ENCODE results near the gene CALHM4. TPM values are rescaled to one million over a fixed set of nuclear protein-coding genes. Genes with fewer than 3 reads are reported as not detected.

The CALHM4 gene
- total and polyA plus RNA-seq, 2 experiments from 2014 or later = not detected

- Mint-ChIP-seq H3K27ac (no peak overlapping the region), H3K9me3 (no peaks in the 10 kb centered on the region), H3K36me3 (ENCODE audit: low read depth) (no peaks in the 10 kb centered on the region), H3K27me3 (ENCODE audit: insufficient read depth, low read depth, poor library complexity) (peaks cover 2% of the 10 kb centered on the region), H3K4me1 (peaks cover 4% of the 10 kb centered on the region; the same call in 2 of the 3 replicates), H3K4me3 (no peak overlapping the region)
- H3K4me1 ChIP-seq (ENCODE audit: insufficient read depth) = peaks cover 4% of the 10 kb centered on the region; the same call in 1 of the 2 replicates
- no peaks in the 10 kb centered on the region for H3F3A ChIP-seq (replicated peaks; ENCODE audit: low read depth)
- no peaks in the 10 kb centered on the region for H3K36me3 ChIP-seq (ENCODE audit: insufficient read depth)
- ATAC-seq (no peak), DNase-seq (ENCODE audit: low spot score) (no peak)
- no peak overlapping the region for H2AFZ ChIP-seq
- no peaks in the 10 kb centered on the region for H3K9me2 ChIP-seq (ENCODE audit: insufficient read depth)
- no peak overlapping the region for H3K4me2 ChIP-seq
- H3K4me3 ChIP-seq = no peak overlapping the region
- H3K27ac ChIP-seq (ENCODE audit: low read depth) = no peak overlapping the region
- no peaks in the 10 kb centered on the region for H3K27me3 ChIP-seq (ENCODE audit: insufficient read depth)
- TF ChIP-seq POLR2AphosphoS5 (IDR thresholded peaks at IDR 0.05; ENCODE audit: low read depth) (no peak), JUNB (IDR thresholded peaks at IDR 0.05; ENCODE audit: unreplicated experiment) (no peak), ZNF331 (CRISPR knock-in tag; IDR thresholded peaks at IDR 0.05; ENCODE audit: low read depth) (no peak), ZNF114 (CRISPR knock-in tag; IDR thresholded peaks at IDR 0.05) (no peak), ETS1 (IDR thresholded peaks at IDR 0.05) (no peak), NANOG (IDR thresholded peaks at IDR 0.05; ENCODE audit: borderline replicate concordance) (no peak), CREB1 (CRISPR knock-in tag; IDR thresholded peaks at IDR 0.05; ENCODE audit: low read depth) (no peak), STAT1 (IDR thresholded peaks at IDR 0.05; ENCODE audit: unreplicated experiment) (no peak), EZH2phosphoT487 (IDR thresholded peaks at IDR 0.05; ENCODE audit: unreplicated experiment) (no peak), EZH2 (IDR thresholded peaks at IDR 0.05; ENCODE audit: low read depth, unreplicated experiment) (no peak)
- TF ChIP-seq, protein P1, sequence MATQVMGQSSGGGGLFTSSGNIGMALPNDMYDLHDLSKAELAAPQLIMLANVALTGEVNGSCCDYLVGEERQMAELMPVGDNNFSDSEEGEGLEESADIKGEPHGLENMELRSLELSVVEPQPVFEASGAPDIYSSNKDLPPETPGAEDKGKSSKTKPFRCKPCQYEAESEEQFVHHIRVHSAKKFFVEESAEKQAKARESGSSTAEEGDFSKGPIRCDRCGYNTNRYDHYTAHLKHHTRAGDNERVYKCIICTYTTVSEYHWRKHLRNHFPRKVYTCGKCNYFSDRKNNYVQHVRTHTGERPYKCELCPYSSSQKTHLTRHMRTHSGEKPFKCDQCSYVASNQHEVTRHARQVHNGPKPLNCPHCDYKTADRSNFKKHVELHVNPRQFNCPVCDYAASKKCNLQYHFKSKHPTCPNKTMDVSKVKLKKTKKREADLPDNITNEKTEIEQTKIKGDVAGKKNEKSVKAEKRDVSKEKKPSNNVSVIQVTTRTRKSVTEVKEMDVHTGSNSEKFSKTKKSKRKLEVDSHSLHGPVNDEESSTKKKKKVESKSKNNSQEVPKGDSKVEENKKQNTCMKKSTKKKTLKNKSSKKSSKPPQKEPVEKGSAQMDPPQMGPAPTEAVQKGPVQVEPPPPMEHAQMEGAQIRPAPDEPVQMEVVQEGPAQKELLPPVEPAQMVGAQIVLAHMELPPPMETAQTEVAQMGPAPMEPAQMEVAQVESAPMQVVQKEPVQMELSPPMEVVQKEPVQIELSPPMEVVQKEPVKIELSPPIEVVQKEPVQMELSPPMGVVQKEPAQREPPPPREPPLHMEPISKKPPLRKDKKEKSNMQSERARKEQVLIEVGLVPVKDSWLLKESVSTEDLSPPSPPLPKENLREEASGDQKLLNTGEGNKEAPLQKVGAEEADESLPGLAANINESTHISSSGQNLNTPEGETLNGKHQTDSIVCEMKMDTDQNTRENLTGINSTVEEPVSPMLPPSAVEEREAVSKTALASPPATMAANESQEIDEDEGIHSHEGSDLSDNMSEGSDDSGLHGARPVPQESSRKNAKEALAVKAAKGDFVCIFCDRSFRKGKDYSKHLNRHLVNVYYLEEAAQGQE (IDR thresholded peaks at IDR 0.05; ENCODE audit: unreplicated experiment) = no peak
- TF ChIP-seq, protein P2, sequence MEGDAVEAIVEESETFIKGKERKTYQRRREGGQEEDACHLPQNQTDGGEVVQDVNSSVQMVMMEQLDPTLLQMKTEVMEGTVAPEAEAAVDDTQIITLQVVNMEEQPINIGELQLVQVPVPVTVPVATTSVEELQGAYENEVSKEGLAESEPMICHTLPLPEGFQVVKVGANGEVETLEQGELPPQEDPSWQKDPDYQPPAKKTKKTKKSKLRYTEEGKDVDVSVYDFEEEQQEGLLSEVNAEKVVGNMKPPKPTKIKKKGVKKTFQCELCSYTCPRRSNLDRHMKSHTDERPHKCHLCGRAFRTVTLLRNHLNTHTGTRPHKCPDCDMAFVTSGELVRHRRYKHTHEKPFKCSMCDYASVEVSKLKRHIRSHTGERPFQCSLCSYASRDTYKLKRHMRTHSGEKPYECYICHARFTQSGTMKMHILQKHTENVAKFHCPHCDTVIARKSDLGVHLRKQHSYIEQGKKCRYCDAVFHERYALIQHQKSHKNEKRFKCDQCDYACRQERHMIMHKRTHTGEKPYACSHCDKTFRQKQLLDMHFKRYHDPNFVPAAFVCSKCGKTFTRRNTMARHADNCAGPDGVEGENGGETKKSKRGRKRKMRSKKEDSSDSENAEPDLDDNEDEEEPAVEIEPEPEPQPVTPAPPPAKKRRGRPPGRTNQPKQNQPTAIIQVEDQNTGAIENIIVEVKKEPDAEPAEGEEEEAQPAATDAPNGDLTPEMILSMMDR (conservative IDR thresholded peaks at IDR 0.05; ENCODE audit: low read depth in 2 of 2) = no peak
- TF ChIP-seq, protein P3, sequence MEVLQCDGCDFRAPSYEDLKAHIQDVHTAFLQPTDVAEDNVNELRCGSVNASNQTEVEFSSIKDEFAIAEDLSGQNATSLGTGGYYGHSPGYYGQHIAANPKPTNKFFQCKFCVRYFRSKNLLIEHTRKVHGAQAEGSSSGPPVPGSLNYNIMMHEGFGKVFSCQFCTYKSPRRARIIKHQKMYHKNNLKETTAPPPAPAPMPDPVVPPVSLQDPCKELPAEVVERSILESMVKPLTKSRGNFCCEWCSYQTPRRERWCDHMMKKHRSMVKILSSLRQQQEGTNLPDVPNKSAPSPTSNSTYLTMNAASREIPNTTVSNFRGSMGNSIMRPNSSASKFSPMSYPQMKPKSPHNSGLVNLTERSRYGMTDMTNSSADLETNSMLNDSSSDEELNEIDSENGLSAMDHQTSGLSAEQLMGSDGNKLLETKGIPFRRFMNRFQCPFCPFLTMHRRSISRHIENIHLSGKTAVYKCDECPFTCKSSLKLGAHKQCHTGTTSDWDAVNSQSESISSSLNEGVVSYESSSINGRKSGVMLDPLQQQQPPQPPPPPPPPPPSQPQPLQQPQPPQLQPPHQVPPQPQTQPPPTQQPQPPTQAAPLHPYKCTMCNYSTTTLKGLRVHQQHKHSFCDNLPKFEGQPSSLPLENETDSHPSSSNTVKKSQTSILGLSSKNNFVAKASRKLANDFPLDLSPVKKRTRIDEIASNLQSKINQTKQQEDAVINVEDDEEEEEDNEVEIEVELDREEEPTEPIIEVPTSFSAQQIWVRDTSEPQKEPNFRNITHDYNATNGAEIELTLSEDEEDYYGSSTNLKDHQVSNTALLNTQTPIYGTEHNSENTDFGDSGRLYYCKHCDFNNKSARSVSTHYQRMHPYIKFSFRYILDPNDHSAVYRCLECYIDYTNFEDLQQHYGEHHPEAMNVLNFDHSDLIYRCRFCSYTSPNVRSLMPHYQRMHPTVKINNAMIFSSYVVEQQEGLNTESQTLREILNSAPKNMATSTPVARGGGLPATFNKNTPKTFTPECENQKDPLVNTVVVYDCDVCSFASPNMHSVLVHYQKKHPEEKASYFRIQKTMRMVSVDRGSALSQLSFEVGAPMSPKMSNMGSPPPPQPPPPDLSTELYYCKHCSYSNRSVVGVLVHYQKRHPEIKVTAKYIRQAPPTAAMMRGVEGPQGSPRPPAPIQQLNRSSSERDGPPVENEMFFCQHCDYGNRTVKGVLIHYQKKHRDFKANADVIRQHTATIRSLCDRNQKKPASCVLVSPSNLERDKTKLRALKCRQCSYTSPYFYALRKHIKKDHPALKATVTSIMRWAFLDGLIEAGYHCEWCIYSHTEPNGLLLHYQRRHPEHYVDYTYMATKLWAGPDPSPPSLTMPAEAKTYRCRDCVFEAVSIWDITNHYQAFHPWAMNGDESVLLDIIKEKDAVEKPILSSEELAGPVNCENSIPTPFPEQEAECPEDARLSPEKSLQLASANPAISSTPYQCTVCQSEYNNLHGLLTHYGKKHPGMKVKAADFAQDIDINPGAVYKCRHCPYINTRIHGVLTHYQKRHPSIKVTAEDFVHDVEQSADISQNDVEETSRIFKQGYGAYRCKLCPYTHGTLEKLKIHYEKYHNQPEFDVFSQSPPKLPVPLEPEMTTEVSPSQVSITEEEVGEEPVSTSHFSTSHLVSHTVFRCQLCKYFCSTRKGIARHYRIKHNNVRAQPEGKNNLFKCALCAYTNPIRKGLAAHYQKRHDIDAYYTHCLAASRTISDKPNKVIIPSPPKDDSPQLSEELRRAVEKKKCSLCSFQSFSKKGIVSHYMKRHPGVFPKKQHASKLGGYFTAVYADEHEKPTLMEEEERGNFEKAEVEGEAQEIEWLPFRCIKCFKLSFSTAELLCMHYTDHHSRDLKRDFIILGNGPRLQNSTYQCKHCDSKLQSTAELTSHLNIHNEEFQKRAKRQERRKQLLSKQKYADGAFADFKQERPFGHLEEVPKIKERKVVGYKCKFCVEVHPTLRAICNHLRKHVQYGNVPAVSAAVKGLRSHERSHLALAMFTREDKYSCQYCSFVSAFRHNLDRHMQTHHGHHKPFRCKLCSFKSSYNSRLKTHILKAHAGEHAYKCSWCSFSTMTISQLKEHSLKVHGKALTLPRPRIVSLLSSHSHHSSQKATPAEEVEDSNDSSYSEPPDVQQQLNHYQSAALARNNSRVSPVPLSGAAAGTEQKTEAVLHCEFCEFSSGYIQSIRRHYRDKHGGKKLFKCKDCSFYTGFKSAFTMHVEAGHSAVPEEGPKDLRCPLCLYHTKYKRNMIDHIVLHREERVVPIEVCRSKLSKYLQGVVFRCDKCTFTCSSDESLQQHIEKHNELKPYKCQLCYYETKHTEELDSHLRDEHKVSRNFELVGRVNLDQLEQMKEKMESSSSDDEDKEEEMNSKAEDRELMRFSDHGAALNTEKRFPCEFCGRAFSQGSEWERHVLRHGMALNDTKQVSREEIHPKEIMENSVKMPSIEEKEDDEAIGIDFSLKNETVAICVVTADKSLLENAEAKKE (CRISPR knock-in tag; IDR thresholded peaks at IDR 0.05) = no peak
- no peaks in the 10 kb centered on the region for H4K20me1 ChIP-seq (replicated peaks; ENCODE audit: insufficient read depth)
- peaks cover 69% of the 10 kb centered on the region for H3K79me2 ChIP-seq (replicated peaks; ENCODE audit: insufficient read depth)
These were observed 23.9 kb downstream of the CALHM4 start for GRCh38 chr6:116577486-116577885.

Measured in GM23338 (cell line).